ENCODE measurements around the gene ADGRD2. TPM values are rescaled to one million over a fixed set of nuclear protein-coding genes. Genes with fewer than 3 reads are reported as not detected.

Gene ADGRD2
- polyA plus RNA-seq, 2 donors = 0.02 TPM; not detected in 1

DNA sequence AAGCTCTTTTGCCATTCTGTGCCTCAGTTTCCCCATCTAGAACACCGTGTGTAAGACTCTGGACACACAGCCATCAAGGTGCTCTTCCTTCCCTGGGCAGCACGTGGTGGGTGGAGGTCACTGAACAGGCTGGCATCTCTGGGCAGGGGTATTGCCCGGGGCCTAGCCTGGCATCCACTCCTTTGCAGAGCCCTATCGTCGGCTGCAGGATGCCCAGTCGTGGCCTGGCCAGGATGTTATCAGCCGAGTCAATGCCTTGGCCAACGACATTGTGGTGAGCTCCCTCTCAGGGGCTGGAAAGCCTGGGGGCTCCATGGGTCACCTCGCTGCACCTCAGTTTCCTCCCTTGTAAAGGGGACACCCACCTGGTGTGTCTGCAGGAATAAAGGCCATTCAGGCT lies 4.0 kb downstream of the ADGRD2 start:
- 78 to 84% methylated on average over 9 of the region's 9 CpGs for WGBS, 2 donors
- H3K27me3 ChIP-seq (ENCODE audit: control insufficient read depth in 1 of 2, insufficient read depth in 2 of 2, low read length in 2 of 2) = peaks cover 0 to 4% of the 10 kb centered on the region in 2 donors
- H3K4me3 ChIP-seq (ENCODE audit: low read depth in 1 of 2, low read length in 2 of 2) = no peak overlapping the region
- peaks cover 3 to 14% of the 10 kb centered on the region in 2 donors for H3K4me1 ChIP-seq (ENCODE audit: control insufficient read depth in 2 of 2, insufficient read depth in 2 of 2, low read length in 1 of 2)
- no peaks in the 10 kb centered on the region for H3K36me3 ChIP-seq (ENCODE audit: control insufficient read depth in 2 of 2, insufficient read depth in 2 of 2, low read length in 1 of 2)
- H3K9me3 ChIP-seq (ENCODE audit: control insufficient read depth in 2 of 2, insufficient read depth in 1 of 2, low read depth in 1 of 2, low read length in 1 of 2) = no peaks in the 10 kb centered on the region
- no peak overlapping the region for H3K27ac ChIP-seq (ENCODE audit: low read depth in 2 of 2, low read length in 1 of 2)

DNA sequence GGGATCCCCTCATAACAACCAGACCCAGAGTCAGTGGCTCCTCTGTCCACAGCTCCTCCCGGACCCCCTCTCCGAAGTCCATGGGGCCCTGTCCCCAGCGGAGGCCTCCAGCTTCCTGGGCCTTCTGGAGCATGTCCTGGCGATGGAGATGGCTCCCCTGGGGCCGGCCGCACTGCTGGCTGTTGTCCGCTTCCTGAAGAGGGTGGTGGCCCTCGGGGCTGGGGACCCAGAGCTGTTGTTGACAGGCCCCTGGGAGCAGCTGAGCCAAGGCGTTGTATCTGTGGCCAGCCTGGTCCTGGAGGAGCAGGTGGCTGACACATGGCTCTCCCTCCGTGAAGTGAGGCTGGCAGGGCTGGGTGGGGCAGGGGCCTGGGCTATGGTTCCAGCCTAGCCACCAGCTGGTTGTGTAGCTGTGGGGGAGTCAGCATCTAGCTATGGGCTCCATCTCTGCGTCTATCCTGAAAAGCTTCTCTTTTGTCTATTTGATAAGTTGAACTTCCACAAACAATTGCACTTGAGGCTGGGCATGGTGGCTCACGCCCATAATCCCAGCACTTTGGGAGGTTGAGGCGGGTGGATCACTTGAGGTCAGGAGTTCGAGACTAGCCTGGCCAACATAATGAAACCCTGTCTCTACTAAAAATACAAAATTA lies 4.7 kb downstream of the ADGRD2 start:
- H3K4me3 ChIP-seq (ENCODE audit: low read depth in 1 of 2, low read length in 2 of 2) = no peak overlapping the region

DNA sequence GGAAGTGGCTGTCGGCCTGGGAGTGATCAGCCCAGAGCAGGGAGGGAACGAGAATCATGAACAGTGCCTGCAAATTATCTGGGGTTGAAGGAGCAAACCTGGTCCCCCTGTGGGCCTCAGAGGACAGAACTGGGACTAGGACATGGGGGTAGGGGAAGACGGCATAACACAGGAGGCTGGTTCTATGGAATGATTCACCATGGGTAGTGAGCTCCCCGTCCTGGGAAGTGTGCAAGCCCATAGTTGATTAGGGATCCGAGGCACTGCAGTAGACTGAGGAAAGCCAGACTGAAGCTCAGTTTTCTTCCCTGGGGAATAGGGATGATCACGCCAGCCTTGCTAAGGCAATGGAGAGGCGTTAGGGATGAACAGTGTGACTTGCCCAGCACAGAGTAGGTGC lies 5.6 kb downstream of the ADGRD2 start:
- Histone ChIP-seq H3K9me3 (ENCODE audit: control insufficient read depth in 2 of 2, insufficient read depth in 1 of 2, low read depth in 1 of 2, low read length in 1 of 2) (no peaks in the 10 kb centered on the region), H3K27ac (ENCODE audit: low read depth in 2 of 2, low read length in 1 of 2) (no peak overlapping the region), H3K36me3 (ENCODE audit: control insufficient read depth in 2 of 2, insufficient read depth in 2 of 2, low read length in 1 of 2) (no peaks in the 10 kb centered on the region), H3K4me1 (ENCODE audit: control insufficient read depth in 2 of 2, insufficient read depth in 2 of 2, low read length in 1 of 2) (peaks cover 3 to 8% of the 10 kb centered on the region in 2 donors), H3K4me3 (ENCODE audit: low read depth in 1 of 2, low read length in 2 of 2) (no peak overlapping the region), H3K27me3 (ENCODE audit: control insufficient read depth in 1 of 2, insufficient read depth in 2 of 2, low read length in 2 of 2) (peaks cover 0 to 4% of the 10 kb centered on the region in 2 donors)
- WGBS, 2 donors = 79 to 87% methylated on average over 7 of the region's 7 CpGs

More for the DNA sequence above, 4.7 kb downstream of the ADGRD2 start:
- WGBS, 2 donors = 82 to 86% methylated on average over 14 of the region's 14 CpGs
- H3K4me1 ChIP-seq (ENCODE audit: control insufficient read depth in 2 of 2, insufficient read depth in 2 of 2, low read length in 1 of 2) = peaks cover 3 to 14% of the 10 kb centered on the region in 2 donors
- H3K27ac ChIP-seq (ENCODE audit: low read depth in 2 of 2, low read length in 1 of 2) = no peak overlapping the region
- H3K9me3 ChIP-seq (ENCODE audit: control insufficient read depth in 2 of 2, insufficient read depth in 1 of 2, low read depth in 1 of 2, low read length in 1 of 2) = no peaks in the 10 kb centered on the region
- peaks cover 0 to 4% of the 10 kb centered on the region in 2 donors for H3K27me3 ChIP-seq (ENCODE audit: control insufficient read depth in 1 of 2, insufficient read depth in 2 of 2, low read length in 2 of 2)
- no peaks in the 10 kb centered on the region for H3K36me3 ChIP-seq (ENCODE audit: control insufficient read depth in 2 of 2, insufficient read depth in 2 of 2, low read length in 1 of 2)

DNA sequence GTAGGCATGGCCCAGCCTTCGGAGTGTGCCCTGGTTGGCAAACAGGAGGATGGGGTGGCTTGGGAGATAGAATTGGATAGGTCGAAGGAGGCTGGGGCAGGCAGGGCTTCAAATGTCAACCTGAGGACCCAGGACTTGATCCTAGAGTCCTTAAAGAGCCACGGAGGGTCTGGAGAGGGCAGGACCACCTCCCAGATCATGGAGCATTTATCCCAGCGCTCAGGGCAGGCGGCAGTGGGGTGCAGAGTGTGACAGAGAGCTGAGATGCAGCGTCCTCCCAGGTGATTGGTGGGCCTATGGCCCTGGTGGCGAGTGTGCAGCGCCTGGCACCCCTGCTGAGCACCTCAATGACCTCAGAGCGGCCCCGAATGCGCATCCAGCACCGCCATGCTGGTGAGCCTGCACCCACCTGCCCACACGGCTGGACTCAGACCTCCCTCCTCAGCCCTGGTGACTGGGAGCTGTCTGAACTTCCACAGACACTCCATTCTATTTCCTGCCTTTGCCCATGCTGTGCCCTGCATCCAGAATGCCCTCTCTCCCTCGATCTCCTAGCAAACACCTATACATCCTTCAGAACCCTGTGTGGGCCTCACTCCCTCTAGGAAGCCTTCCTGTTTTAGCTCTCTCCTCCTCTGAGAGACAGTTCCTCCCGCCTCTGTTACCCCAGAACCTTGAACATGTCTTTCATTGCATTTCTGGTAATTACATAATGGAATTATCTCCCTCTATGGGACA lies 6.3 kb downstream of the ADGRD2 start:
- no peaks in the 10 kb centered on the region for H3K36me3 ChIP-seq (ENCODE audit: control insufficient read depth in 2 of 2, insufficient read depth in 2 of 2, low read length in 1 of 2)
- H3K27me3 ChIP-seq (ENCODE audit: control insufficient read depth in 1 of 2, insufficient read depth in 2 of 2, low read length in 2 of 2) = peaks cover 0 to 4% of the 10 kb centered on the region in 2 donors
- H3K27ac ChIP-seq (ENCODE audit: low read depth in 2 of 2, low read length in 1 of 2) = no peak overlapping the region
- 71 to 79% methylated on average over 15 of the region's 15 CpGs for WGBS, 2 donors
- no peaks in the 10 kb centered on the region for H3K9me3 ChIP-seq (ENCODE audit: control insufficient read depth in 2 of 2, insufficient read depth in 1 of 2, low read depth in 1 of 2, low read length in 1 of 2)
- H3K4me1 ChIP-seq (ENCODE audit: control insufficient read depth in 2 of 2, insufficient read depth in 2 of 2, low read length in 1 of 2) = peaks cover 3 to 6% of the 10 kb centered on the region in 2 donors
- H3K4me3 ChIP-seq (ENCODE audit: low read depth in 1 of 2, low read length in 2 of 2) = no peak overlapping the region

DNA sequence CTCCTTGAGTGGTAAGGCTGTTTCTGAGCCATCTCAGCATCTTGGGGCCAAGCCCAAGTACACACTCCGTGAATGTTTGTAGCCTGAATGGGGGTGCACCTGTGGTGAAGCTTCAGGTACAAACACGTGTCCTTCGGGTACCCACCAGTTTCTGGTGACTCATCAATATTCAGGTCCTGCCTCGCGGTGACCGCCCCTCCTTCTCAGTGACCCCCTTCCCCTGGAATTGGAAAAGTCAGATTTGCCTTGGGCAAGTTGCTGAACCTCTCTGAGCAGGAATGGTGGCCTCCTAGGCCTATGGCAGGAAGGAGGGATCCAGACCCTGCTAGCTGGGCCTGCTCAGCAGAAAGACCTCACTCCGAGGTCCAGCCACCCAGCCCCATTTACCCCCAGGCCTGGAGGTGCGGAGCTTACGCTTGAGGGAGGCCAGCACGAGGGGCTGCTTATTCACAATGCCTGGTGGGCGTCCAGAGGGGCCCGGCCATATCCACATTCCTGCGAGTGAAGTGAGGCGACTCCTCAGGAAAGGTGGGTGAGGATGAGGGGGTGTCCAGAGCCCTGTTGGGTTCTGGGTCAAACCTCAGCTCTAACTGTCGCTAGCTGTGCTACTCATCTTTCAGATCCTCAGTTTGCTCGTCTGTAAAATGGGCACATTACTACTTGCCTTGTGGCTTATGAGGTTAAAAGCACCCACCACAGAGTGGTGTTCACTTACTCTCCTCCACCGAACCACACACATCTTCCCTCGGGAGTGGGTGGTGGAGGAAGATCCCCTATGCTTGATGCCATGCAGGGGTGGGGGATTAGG lies 7.0 kb downstream of the ADGRD2 start:
- Histone ChIP-seq H3K4me3 (ENCODE audit: low read depth in 1 of 2, low read length in 2 of 2) (no peak overlapping the region), H3K36me3 (ENCODE audit: control insufficient read depth in 2 of 2, insufficient read depth in 2 of 2, low read length in 1 of 2) (no peaks in the 10 kb centered on the region), H3K9me3 (ENCODE audit: control insufficient read depth in 2 of 2, insufficient read depth in 1 of 2, low read depth in 1 of 2, low read length in 1 of 2) (no peaks in the 10 kb centered on the region), H3K27ac (ENCODE audit: low read depth in 2 of 2, low read length in 1 of 2) (no peak overlapping the region), H3K27me3 (ENCODE audit: control insufficient read depth in 1 of 2, insufficient read depth in 2 of 2, low read length in 2 of 2) (peaks cover 0 to 4% of the 10 kb centered on the region in 2 donors), H3K4me1 (ENCODE audit: control insufficient read depth in 2 of 2, insufficient read depth in 2 of 2, low read length in 1 of 2) (peaks cover 3 to 6% of the 10 kb centered on the region in 2 donors)
- 73 to 75% methylated on average over 18 of the region's 18 CpGs for WGBS, 2 donors

DNA sequence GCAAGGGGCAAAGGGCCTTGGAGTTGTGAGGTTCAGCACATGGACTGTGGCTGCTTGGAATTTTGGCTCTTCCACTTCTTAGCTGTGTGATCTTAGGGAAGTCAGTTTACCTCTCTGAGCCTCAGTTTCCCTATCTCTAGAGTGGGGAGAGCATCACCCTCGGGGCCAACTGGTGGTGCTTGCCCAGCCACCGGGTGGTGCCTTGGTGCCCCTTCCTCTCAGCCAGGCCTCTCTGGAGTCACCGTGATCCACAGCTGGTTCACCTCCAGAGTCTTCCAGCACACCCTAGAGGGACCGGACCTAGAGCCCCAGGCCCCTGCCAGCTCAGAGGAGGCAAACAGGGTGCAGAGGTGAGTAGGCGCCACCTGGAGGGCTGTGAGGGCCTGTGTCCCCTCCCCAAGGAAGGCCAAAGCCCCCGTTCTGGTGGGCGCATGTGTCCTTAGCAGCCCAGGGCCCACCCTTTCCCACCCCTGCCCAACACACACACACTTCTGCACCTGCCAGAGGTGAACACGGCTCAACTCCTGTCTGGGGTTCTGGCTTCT lies 7.7 kb downstream of the ADGRD2 start:
- Histone ChIP-seq H3K4me3 (ENCODE audit: low read depth in 1 of 2, low read length in 2 of 2) (no peak overlapping the region), H3K4me1 (ENCODE audit: control insufficient read depth in 2 of 2, insufficient read depth in 2 of 2, low read length in 1 of 2) (peaks cover 3 to 4% of the 10 kb centered on the region in 2 donors), H3K27me3 (ENCODE audit: control insufficient read depth in 1 of 2, insufficient read depth in 2 of 2, low read length in 2 of 2) (peaks cover 0 to under 1% of the 10 kb centered on the region in 2 donors), H3K9me3 (ENCODE audit: control insufficient read depth in 2 of 2, insufficient read depth in 1 of 2, low read depth in 1 of 2, low read length in 1 of 2) (no peaks in the 10 kb centered on the region), H3K36me3 (ENCODE audit: control insufficient read depth in 2 of 2, insufficient read depth in 2 of 2, low read length in 1 of 2) (no peaks in the 10 kb centered on the region), H3K27ac (ENCODE audit: low read depth in 2 of 2, low read length in 1 of 2) (no peak overlapping the region)
- 76 to 82% methylated on average over 8 of the region's 8 CpGs for WGBS, 2 donors

DNA sequence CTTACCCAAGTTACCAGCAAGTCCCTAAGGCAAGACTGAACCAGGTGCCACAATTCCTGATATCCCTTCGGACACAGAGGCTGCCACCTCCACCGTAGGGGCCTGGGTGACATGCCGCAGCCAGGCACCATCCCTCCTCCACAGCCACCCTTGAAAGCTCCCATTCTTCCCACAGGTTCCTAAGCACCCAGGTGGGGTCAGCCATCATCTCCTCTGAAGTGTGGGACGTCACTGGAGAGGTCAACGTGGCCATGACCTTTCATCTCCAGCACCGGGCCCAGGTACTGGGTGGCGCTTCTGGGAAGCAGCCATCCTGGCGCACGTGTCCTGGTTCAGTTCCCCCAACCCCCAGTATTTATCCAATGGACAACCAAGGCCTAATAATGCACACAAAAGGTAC lies 8.2 kb downstream of the ADGRD2 start:
- Histone ChIP-seq H3K4me1 (ENCODE audit: control insufficient read depth in 2 of 2, insufficient read depth in 2 of 2, low read length in 1 of 2) (peaks cover 0 to 3% of the 10 kb centered on the region in 2 donors), H3K36me3 (ENCODE audit: control insufficient read depth in 2 of 2, insufficient read depth in 2 of 2, low read length in 1 of 2) (no peaks in the 10 kb centered on the region), H3K27ac (ENCODE audit: low read depth in 2 of 2, low read length in 1 of 2) (no peak overlapping the region), H3K9me3 (ENCODE audit: control insufficient read depth in 2 of 2, insufficient read depth in 1 of 2, low read depth in 1 of 2, low read length in 1 of 2) (no peaks in the 10 kb centered on the region), H3K27me3 (ENCODE audit: control insufficient read depth in 1 of 2, insufficient read depth in 2 of 2, low read length in 2 of 2) (no peaks in the 10 kb centered on the region), H3K4me3 (ENCODE audit: low read depth in 1 of 2, low read length in 2 of 2) (no peak overlapping the region)
- 85 to 86% methylated on average over 9 of the region's 9 CpGs for WGBS, 2 donors

DNA sequence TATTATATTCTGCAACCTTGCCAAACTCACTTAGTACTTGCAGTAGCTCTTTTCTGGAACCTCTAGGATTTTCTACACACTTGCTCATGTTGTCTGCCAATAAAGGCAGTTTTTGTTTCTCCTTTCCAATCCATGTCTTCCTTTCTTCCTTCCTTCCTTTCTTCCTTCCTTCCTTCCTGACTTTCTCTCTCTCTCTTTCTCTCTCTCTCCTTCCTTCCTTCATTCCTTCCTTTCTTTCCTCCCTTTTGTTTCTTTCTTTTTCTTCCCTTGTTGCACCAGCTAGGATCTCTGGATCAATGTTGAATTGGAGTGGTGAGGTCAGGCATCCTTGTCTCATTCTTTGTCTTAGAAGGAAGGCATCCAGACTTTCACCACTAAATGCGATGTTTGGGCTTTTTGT lies 12.5 kb downstream of the ADGRD2 start:
- Histone ChIP-seq H3K36me3 (ENCODE audit: control insufficient read depth in 2 of 2, insufficient read depth in 2 of 2, low read length in 1 of 2) (no peaks in the 10 kb centered on the region), H3K9me3 (ENCODE audit: control insufficient read depth in 2 of 2, insufficient read depth in 1 of 2, low read depth in 1 of 2, low read length in 1 of 2) (peaks cover 0 to 2% of the 10 kb centered on the region in 2 donors), H3K4me3 (ENCODE audit: low read depth in 1 of 2, low read length in 2 of 2) (no peak overlapping the region), H3K27ac (ENCODE audit: low read depth in 2 of 2, low read length in 1 of 2) (no peak overlapping the region), H3K4me1 (ENCODE audit: control insufficient read depth in 2 of 2, insufficient read depth in 2 of 2, low read length in 1 of 2) (no peaks in the 10 kb centered on the region), H3K27me3 (ENCODE audit: control insufficient read depth in 1 of 2, insufficient read depth in 2 of 2, low read length in 2 of 2) (no peaks in the 10 kb centered on the region)
- whole genome bisulfite sequencing, 2 donors = 92% methylated on average over 1 of the region's 1 CpG

DNA sequence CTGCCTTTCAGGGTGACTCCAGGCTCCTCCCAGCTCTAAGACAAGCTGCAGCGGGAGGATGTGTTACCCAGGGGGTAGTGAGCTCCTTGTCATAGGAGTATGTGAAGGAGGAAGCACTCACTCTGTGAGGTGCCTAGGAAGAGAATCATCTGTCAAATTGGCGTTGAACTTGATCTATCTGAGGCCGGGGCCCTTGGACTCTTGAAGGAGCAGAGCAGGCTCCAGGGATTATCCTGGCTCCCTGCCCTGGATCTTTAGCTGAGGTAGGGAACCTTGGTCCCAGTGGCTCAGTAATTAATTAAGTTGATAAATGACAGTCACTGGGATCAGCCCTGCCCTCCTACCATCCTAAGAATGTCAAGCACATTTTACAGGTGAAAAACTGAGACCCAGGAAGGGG lies 15.5 kb downstream of the ADGRD2 start:
- Histone ChIP-seq H3K9me3 (ENCODE audit: control insufficient read depth in 2 of 2, insufficient read depth in 1 of 2, low read depth in 1 of 2, low read length in 1 of 2) (peaks cover 0 to 2% of the 10 kb centered on the region in 2 donors), H3K36me3 (ENCODE audit: control insufficient read depth in 2 of 2, insufficient read depth in 2 of 2, low read length in 1 of 2) (no peaks in the 10 kb centered on the region), H3K27ac (ENCODE audit: low read depth in 2 of 2, low read length in 1 of 2) (no peak overlapping the region), H3K4me3 (ENCODE audit: low read depth in 1 of 2, low read length in 2 of 2) (no peak overlapping the region), H3K4me1 (ENCODE audit: control insufficient read depth in 2 of 2, insufficient read depth in 2 of 2, low read length in 1 of 2) (no peaks in the 10 kb centered on the region), H3K27me3 (ENCODE audit: control insufficient read depth in 1 of 2, insufficient read depth in 2 of 2, low read length in 2 of 2) (no peaks in the 10 kb centered on the region)
- WGBS, 2 donors = 73 to 79% methylated on average over 3 of the region's 3 CpGs
